Measurements from ENCODE around the gene BLMH. TPM values are rescaled to one million over a fixed set of nuclear protein-coding genes. Genes with fewer than 3 reads are reported as not detected.

Gene BLMH
- total RNA-seq, 4 donors from 2014 or later, result 17.0 to 32.4 (median 28.6) TPM

DNA sequence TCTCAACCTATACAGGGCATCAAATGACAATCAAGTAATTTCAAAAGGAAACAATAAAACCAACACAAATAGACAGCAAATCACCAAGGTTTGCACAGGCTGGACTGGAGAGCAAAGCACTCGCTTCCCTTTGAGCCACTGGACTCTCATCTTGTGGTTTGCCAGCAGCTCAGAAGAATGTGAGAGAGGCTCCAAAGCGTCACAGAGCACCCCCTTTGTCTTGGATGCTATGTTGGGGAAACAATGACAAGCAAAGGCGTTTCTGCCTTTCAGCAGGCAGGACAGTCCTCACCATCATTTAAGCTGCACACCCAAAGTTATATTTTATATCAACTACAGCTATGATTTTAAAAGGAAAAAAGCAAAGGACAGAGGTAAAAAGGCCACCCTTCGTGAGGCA is 69.5 kb downstream of the BLMH start:
- TF ChIP-seq, protein P1, sequence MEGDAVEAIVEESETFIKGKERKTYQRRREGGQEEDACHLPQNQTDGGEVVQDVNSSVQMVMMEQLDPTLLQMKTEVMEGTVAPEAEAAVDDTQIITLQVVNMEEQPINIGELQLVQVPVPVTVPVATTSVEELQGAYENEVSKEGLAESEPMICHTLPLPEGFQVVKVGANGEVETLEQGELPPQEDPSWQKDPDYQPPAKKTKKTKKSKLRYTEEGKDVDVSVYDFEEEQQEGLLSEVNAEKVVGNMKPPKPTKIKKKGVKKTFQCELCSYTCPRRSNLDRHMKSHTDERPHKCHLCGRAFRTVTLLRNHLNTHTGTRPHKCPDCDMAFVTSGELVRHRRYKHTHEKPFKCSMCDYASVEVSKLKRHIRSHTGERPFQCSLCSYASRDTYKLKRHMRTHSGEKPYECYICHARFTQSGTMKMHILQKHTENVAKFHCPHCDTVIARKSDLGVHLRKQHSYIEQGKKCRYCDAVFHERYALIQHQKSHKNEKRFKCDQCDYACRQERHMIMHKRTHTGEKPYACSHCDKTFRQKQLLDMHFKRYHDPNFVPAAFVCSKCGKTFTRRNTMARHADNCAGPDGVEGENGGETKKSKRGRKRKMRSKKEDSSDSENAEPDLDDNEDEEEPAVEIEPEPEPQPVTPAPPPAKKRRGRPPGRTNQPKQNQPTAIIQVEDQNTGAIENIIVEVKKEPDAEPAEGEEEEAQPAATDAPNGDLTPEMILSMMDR (IDR thresholded peaks at IDR 0.05; ENCODE audit: low read depth), result no peak

DNA sequence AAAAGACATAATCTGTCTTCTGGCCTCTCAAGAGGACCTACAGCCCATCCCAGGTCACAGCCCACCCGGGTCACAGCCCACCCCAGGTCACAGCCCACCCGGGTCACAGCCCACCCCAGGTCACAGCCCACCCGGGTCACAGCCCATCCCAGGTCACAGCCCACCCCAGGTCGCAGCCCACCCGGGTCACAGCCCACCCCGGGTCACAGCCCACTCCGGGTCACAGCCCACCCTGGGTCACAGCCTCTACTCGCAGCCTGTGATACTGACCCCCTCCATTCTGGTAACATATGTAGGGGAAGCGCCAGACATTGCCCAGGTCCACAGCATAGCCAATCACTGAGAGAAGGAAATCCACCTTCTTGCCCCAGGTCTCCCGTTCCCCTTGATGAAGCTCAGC is 70.4 kb downstream of the BLMH start:
- TF ChIP-seq, protein P1 (IDR thresholded peaks at IDR 0.05; ENCODE audit: low read depth), result no peak

DNA sequence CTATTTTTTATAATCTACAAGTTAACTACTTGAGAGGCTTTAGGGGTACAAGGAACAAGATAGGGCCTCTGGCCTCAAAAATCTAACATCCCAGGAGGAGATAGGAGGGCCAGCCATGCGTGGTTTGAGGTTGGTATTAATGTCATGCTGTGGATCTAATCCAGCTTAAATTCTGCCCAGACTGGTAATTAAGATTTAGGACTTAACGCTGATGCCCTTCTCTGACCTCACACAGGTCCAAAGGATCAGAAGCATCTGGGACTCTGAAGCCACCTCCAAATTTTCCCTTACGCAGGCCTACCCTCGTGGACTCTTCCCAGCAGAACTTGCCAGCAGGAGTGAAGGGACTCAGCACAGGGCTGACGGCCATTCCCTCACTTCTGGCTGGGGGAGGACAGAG is 71.3 kb downstream of the BLMH start:
- TF ChIP-seq, protein P1 (IDR thresholded peaks at IDR 0.05; ENCODE audit: low read depth), result no peak

DNA sequence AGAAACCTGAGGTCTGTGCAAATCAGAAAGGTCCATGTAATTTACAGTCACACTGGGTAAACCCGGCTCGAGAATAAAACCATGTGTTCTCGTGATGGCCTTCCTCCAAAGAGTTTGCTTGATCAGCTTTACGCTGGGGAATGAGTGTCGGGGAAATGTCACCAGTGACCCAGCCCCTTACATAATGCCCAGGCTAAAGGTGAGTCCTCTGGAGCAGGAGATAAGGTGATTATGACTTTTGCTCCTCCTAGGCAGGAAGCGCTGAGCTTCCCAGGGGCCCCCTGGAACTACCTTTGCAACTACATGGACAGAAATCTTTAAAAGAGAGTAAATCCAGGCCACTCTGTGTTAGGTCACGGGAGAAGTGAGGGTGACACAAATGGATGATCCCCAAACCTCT is 71.9 kb downstream of the BLMH start:
- TF ChIP-seq, protein P1 (IDR thresholded peaks at IDR 0.05; ENCODE audit: low read depth), result no peak

DNA sequence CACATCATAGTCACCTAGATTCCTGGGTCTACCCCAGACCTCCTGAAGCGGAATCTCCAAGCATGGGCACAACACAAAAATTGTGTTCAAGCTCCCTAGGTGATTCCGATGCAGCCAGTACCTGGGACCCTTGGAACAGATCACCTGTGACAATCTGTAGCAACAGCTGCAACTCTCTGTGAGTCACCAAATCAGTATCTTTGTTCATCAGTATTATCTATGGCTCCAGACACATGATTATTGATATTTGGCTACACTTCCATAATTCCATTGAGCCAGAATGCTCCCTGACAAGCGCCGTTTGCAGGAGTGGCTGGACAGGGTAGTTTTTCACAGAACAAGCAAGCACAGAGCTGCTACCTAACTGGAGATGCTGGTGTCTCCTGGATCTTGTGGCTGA is 72.4 kb downstream of the BLMH start:
- TF ChIP-seq, protein P1 (IDR thresholded peaks at IDR 0.05; ENCODE audit: low read depth), result no peak

DNA sequence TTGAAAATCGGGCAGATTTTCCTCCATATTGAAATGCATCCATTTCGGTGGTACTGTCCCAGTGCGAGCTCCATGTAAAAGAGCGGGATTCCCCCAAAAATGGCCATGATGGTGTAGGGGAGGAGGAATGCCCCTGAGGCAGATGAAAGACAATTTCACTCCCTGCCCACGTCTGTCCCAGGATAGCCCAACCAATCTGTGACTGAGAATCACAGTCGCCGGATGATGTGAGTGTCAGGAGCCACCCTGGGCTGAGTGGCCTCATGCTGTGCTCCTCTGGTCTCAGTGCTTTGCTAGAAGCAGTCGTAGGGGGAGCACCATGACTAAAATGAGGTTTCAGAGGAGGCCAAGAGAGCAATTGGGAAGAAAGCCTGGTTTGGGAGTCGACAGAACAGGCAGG is 72.9 kb downstream of the BLMH start:
- TF ChIP-seq, protein P1 (IDR thresholded peaks at IDR 0.05; ENCODE audit: low read depth), result no peak

DNA sequence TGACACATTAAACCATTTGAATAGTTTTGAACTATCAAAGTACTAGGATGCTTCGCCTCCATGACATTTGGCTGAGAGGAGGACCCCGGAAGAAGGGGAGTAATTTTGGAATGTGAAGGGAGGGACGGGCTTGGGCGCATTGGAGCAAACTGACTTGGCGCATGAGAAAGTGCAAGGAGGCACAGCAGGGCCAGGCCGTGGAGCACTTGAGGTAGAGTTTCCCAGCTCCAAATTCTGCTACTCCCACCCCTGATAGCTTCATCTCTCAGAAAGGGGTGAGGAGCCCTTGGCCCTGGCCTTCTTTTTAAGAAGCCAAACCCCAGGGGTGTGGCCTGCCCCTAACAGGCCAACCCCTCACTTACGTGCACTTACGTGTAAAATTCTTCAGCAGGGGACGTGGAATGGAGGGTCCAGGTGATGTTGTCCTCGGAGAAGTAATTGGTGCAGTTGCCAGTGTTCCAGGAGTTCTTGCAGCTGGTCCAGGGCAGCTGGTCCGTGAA is 73.9 kb downstream of the BLMH start:
- TF ChIP-seq, protein P1 (IDR thresholded peaks at IDR 0.05; ENCODE audit: low read depth), result no peak

Measured in subcutaneous adipose tissue (tissue), 4 donors.